Omental fat pad (tissue), 4 donors: ENCODE results near the gene SEC31A. TPM values are rescaled to one million over a fixed set of nuclear protein-coding genes. Genes with fewer than 3 reads are reported as not detected.

Experiments used
- ATAC-seq: fragments of 150-250 bp; one replicate; pipeline ENCODE4 v1.9.1; 2016; ENCODE audit warnings: mild to moderate bottlenecking, moderate library complexity; ENCODE audit not compliant: low FRiP score
- DNase-seq: peaks from one replicate; pipeline ENCODE4 v3.0.0-alpha.2; 2019; ENCODE audit warnings: low spot score
- total RNA-seq, 4 donors: library from RNA; depleted of rRNA; stranded (reverse); fragments of >200 nt; gene quantifications; one replicate each; pipeline ENCODE4 v1.1.0, GENCODE V29; 2016
- TF ChIP-seq, protein P1 (sequence below), 3 donors: fragments of 450-650 bp; IDR thresholded peaks; one replicate each; pipeline ENCODE4 v1.5.1; 2016 to 2017; ENCODE audit warnings: antibody characterized with exemption in 3 of 3, mild to moderate bottlenecking in 3 of 3, moderate library complexity in 2 of 3

The SEC31A gene
- total RNA-seq, 4 donors from 2014 or later, result 175 to 215 (median 183) TPM

GRCh38 chr4:82901183-82901718 lies 10.3 kb upstream of the SEC31A start:
- ATAC-seq, result peak; percentile 8
- DNase-seq, result no peak
- TF ChIP-seq, protein P1, sequence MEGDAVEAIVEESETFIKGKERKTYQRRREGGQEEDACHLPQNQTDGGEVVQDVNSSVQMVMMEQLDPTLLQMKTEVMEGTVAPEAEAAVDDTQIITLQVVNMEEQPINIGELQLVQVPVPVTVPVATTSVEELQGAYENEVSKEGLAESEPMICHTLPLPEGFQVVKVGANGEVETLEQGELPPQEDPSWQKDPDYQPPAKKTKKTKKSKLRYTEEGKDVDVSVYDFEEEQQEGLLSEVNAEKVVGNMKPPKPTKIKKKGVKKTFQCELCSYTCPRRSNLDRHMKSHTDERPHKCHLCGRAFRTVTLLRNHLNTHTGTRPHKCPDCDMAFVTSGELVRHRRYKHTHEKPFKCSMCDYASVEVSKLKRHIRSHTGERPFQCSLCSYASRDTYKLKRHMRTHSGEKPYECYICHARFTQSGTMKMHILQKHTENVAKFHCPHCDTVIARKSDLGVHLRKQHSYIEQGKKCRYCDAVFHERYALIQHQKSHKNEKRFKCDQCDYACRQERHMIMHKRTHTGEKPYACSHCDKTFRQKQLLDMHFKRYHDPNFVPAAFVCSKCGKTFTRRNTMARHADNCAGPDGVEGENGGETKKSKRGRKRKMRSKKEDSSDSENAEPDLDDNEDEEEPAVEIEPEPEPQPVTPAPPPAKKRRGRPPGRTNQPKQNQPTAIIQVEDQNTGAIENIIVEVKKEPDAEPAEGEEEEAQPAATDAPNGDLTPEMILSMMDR (IDR thresholded peaks at IDR 0.05), result no peak

DNA sequence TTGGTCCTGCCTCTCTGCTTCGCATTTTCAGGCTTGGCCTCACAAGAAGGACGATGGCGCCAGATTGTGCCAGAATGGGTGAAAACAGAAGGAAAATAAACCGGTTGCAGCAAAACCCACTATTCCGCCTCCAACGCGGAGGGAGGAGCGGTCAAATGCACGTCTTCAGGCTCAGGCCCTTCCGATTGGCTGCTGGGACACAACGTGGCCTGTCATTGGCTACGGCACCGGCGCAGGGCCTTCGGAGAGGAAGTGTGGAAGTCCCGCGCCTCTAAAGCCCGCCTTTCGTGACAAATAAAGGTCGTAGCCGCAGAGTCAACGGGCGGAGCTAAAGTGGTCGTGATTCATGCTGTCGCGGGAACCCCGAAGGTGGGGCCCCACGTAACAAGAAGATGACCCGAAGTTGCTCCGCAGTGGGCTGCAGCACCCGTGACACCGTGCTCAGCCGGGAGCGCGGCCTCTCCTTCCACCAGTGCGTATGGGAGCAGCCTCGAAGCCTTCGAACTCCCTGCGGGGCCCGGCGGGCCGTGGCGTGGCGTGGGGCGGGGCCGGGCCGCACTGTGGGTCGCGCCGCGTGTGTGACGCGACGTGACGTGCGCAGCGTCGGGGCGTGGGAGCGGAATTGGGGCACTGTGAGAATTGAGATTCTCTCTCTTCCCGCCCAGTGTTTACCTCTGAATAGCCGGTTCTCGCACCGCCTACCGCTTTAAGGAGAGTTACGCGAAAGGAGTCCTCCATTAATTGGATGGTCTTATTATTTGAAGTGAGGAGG lies 9.6 kb upstream of the SEC31A start, which contains the start of gene THAP9:
Gene THAP9, plus strand, starts transcription at position 325 of the 772 bp plus-strand sequence. Its CDS starts 68 bp downstream, at position 393.
- TF ChIP-seq, protein P1 (IDR thresholded peaks at IDR 0.05), result no peak
- ATAC-seq (peak; percentile 99), DNase-seq (peak; percentile 90)

- TF ChIP-seq, protein P1 (IDR thresholded peaks at IDR 0.05), result no peak
- ATAC-seq, result no peak
- no peak for DNase-seq
Measured at GRCh38 chr4:82900066-82900410, 9.1 kb upstream of the SEC31A start.

GRCh38 chr4:82899374-82900065 lies 8.6 kb upstream of the SEC31A start:
- no peak for DNase-seq
- TF ChIP-seq, protein P1 (IDR thresholded peaks at IDR 0.05), result no peak
- no peak for ATAC-seq

GRCh38 chr4:82898322-82899243 lies 7.6 kb upstream of the SEC31A start:
- ATAC-seq, result no peak
- no peak for DNase-seq
- TF ChIP-seq, protein P1 (IDR thresholded peaks at IDR 0.05), result no peak

DNA sequence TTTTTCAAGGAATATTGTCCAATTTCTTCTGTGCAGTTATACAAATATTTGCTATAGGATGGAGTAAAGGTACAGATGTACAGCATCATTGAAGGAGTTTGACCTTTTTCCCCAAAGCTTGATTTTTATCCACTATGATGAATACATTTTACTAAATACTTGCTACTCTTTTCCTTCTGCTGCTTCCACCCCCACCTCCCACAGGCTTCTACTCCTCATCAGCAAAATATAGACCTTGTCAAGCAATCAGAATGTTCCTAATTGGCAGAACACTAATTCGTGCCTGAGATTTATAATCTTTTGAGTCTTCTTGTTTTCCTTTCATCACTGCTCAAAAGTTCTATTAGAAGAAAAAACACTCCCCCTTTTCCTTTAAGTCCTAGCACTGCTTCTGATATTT lies 5.8 kb upstream of the SEC31A start:
- no peak for ATAC-seq
- no peak for DNase-seq

More for the DNA sequence above, 5.8 kb upstream of the SEC31A start:
- TF ChIP-seq, protein P1 (IDR thresholded peaks at IDR 0.05), result no peak
